Stimulated activated CD8-positive, alpha-beta memory T cell treated with anti-CD3 and anti-CD28 coated beads, Interleukin-2, amount 100 ng/mL, for 48 hours (primary cell): Measurements from ENCODE around the gene ESF1.
"Not testable (repeated sequence)": the region's sequence is repeated elsewhere in the genome, so short reads cannot be mapped to it uniquely, and the experiment has no call there.

Experiments
- DNase-seq, 2 donors: peaks; one replicate each; pipeline ENCODE4 v3.0.0-alpha.2; 2020; ENCODE audit warnings: low read depth in 2 of 2

The ESF1 gene

GRCh38 chr20:13790708-13791107 lies 6.0 kb upstream of the ESF1 start:
- no peak for DNase-seq

GRCh38 chr20:13788167-13788834 lies 3.6 kb upstream of the ESF1 start:
- DNase-seq: no peak

GRCh38 chr20:13786143-13786828 lies 1.6 kb upstream of the ESF1 start:
- DNase-seq: no peak

DNA sequence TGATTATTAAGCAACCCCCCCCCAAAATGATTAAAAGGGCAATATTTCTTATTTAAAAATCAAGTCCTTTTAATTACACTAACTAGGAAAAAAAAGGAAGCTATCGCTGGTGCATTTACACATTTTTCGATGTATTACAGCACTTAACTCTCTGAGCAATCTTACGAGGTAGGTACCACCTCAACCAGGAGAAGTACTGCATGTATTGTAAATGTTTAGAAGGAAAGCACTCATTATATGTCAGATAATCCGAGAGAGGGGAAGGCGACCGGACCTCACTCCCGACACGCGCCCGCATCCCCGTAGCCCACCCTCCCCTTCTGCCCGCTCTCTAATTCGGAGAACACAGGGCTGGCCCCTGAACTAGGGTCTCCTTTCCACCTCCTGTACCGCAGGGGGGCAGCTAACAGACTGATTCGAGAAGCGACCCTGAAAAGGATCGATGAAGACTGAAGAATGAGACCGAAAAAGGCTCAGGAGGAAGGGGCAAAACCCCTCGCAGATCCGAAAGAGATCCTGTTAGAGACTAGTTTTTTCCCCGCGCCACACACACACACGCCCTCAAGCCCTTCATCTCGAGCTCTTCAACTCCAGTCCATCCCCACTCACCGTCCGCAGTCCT lies 337 bp downstream of the ESF1 start:
- no peak for DNase-seq

- no peak for DNase-seq
Measured at GRCh38 chr20:13783528-13783927, 1.2 kb downstream of the ESF1 start.

DNA sequence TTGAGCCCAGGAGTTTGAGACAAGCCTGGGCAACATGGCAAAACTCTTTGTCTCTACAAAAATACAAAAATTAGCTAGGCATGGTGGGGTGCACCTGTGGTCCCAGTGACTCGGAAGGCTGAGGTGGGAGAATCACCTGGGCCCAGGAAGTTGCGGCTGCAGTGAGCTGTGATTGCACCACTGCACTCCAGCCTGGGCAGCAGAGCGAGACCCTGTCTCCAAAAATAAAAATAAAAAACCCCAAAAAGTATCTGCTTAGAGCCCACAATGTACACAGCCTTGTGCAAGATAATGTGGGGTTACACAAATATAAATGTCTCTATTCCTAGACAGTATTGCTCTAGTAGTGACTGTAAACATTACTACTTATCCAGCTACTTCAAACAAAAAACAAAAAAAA lies 5.9 kb downstream of the ESF1 start:
- DNase-seq: no peak

- DNase-seq: no peak
Measured at GRCh38 chr20:13777171-13777601, 7.5 kb downstream of the ESF1 start.

DNA sequence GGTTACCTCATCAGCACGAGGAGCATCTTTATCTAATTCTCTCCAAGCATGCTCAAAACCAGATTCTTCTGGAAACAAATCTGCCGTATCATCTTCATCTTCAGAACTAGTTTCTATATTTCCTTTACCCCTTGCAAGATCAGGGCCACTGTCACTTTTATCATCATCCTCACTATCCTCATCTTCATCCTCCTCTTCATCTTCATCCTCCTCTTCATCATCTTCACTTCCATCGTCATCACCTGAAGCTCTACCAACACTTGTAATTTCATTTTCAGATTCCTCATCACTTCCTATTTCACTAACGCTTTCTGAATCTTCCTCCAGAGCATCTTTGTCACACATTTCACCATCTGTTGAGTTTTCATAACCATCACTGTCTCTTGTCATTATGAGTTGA lies 8.9 kb downstream of the ESF1 start:
- DNase-seq: no peak

- no peak for DNase-seq
Measured at GRCh38 chr20:13772529-13772928, 12.2 kb downstream of the ESF1 start.

- DNase-seq: no peak
Measured at GRCh38 chr20:13771853-13772453, 12.8 kb downstream of the ESF1 start.

DNA sequence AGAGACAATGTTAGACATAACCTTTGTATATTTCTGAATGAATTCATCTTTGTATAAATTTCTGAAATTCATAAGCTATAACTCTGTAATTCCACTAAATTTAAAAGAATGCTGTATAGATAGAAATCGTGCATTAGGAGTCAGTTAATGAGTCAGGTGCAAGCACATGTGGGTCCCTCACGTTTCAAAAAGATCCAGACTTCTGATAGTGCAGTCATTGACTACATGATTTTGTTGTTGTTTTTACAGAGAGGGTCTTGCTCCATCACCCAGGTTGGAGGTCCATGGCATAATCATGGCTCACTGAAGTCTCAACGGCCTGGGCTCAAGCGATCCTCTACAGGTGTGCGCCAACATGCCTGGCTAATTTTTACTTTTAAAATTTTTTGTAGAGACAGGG lies 14.6 kb downstream of the ESF1 start:
- no peak for DNase-seq

- no peak for DNase-seq
Measured at GRCh38 chr20:13765868-13766416, 18.8 kb downstream of the ESF1 start.

DNA sequence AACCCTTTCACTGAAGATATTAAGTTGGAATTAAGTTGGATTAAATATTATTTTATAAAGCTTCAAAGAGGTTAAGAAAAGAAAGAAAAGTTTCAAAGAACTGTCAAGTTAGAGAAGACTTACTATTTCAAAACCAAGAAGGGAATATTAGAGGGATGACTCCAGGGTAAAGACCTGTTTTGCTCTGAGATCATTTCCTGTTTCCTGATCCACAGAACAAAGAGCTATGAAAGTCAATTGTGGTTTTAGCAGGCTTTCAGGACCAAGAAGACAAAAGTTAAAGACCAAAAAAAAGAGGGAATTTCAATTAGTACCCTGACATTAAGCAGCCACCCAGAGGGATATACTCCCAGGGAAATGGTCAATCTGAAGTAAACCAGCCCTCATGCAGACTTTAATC lies 19.4 kb downstream of the ESF1 start:
- no peak for DNase-seq

- DNase-seq: not testable (repeated sequence)
Measured at GRCh38 chr20:13760451-13760946, 24.2 kb downstream of the ESF1 start.

- no peak for DNase-seq
Measured at GRCh38 chr20:13758884-13759283, 25.8 kb downstream of the ESF1 start.

DNA sequence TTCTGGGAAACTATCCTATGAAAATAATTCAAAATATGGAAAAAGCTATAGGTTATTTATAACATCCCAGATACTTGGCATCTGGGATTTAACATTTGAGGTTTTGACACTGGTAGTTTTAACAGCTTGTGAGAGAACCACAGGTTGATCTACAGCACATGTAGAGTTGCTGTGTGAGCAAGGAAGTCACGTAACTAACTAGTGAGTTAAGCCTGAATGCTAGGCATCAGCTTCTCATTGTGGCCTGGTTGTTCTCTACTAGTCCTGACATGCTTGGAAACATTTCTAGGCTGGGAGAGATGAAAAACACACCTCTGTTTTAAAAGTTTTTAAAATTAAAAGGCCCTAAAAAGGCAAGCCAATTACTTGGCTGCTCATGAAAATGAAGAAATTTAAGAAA lies 28.2 kb downstream of the ESF1 start:
- DNase-seq: no peak

GRCh38 chr20:13755809-13756208 lies 28.9 kb downstream of the ESF1 start:
- no peak for DNase-seq

- no peak for DNase-seq
Measured at GRCh38 chr20:13753436-13754036, 31.2 kb downstream of the ESF1 start.

DNA sequence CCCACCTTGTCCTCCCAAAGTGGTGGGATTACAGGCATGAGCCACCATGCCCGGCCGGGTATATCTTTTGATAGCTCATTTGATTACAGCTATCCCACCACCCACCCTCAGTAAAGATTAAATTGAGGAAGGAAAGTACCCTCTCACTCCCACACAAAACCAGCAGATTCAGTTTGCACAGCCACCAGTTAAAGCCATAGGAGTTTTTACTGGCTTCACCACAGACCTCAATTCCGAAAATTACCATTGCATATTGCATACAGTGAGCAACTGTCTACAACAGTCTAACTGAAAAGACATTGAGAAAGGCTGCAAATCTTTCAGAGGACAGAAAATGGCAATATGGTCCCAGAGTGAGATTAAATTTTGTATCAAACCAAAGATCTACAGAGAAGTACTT lies 34.9 kb downstream of the ESF1 start:
- DNase-seq: no peak

GRCh38 chr20:13745784-13746183 lies 38.9 kb downstream of the ESF1 start:
- no peak for DNase-seq

- no peak for DNase-seq
Measured at GRCh38 chr20:13744352-13744751, 40.4 kb downstream of the ESF1 start.

DNA sequence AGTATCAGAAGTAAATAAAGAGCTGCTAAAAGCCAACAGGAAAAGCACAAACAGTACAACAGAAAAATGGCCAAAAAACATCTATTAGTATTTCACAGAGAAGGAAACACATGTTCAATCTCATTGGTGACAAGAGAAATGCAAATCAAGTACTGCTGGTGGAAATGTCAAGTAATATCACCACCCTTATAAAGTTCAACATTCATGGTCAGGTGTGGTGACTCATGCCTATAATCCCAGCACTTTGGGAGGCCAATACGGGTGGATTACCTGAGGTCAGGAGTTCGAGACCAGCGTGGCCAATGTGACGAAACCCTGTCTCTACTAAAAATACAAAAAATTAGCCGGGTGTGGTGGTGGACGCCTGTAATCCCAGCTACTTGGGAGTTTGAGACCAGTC lies 42.8 kb downstream of the ESF1 start:
- DNase-seq: no peak
